ENCODE results near the gene KYAT1. TPM values are rescaled to one million over a fixed set of nuclear protein-coding genes. Genes with fewer than 3 reads are reported as not detected.
A peak's percentile ranks its signal among the peaks of the same experiment; 100 is the strongest.

KYAT1 gene
- total RNA-seq, 2 experiments from 2014 or later = 14.8 to 18.5 TPM

GRCh38 chr9:128906741-128907140 lies 25.0 kb upstream of the KYAT1 start:
- Mint-ChIP-seq H3K4me3 (no peak overlapping the region), H3K27ac (no peak overlapping the region), H3K27me3 (no peaks in the 10 kb centered on the region), H3K4me1 (peaks cover 51% of the 10 kb centered on the region), H3K9me3 (ENCODE audit: low read depth) (no peaks in the 10 kb centered on the region), H3K36me3 (ENCODE audit: low read depth) (peaks cover 21% of the 10 kb centered on the region)
- intact Hi-C loops (cut with DNase I, micrococcal nuclease) = no loop called here
- ChIA-PET CTCF (interaction anchor here (0.7 to 1.0 kb wide), 3 partner anchors 18 to 269 kb away, joined by 3 read pairs; no protein-coding TSS in a partner anchor), POLR2A (interaction anchor here (0.6 kb wide), 1 partner anchor 210 kb away, joined by 4 read pairs; no protein-coding TSS in a partner anchor)
- ATAC-seq (no peak), DNase-seq (no peak)

- H3K36me3 Mint-ChIP-seq (ENCODE audit: low read depth) = peaks cover 21% of the 10 kb centered on the region
- H3K9me3 Mint-ChIP-seq (ENCODE audit: low read depth) = no peaks in the 10 kb centered on the region
- no peak for ATAC-seq
- no peak overlapping the region for H3K27ac Mint-ChIP-seq
- no peaks in the 10 kb centered on the region for H3K27me3 Mint-ChIP-seq
- DNase-seq = no peak
- H3K4me1 Mint-ChIP-seq = peaks cover 47% of the 10 kb centered on the region
- CTCF ChIA-PET = interaction anchor here (0.7 to 0.9 kb wide), 2 partner anchors 19 to 268 kb away, joined by 3 read pairs; no protein-coding TSS in a partner anchor
- no peak overlapping the region for H3K4me3 Mint-ChIP-seq
- POLR2A ChIA-PET = interaction anchor here (0.6 kb wide), 2 partner anchors 135 to 209 kb away, joined by 3 to 4 read pairs; no protein-coding TSS in a partner anchor
- intact Hi-C loops (cut with DNase I, micrococcal nuclease) = no loop called here
Observed at GRCh38 chr9:128905964-128906363, 24.2 kb upstream of the KYAT1 start.

GRCh38 chr9:128903871-128904620 lies 22.3 kb upstream of the KYAT1 start:
- no peak overlapping the region for H3K4me3 Mint-ChIP-seq
- ChIA-PET CTCF (no interaction called here), POLR2A (interaction anchor here (1.1 kb wide), 1 partner anchor 8 kb away, joined by 3 read pairs; no protein-coding TSS in a partner anchor)
- peak; percentile 16 for ATAC-seq
- DNase-seq = peak; percentile 48
- H3K27ac Mint-ChIP-seq = peak overlapping the region; percentile 86
- no peaks in the 10 kb centered on the region for H3K9me3 Mint-ChIP-seq (ENCODE audit: low read depth)
- intact Hi-C loops (cut with DNase I, micrococcal nuclease) = loop anchor here (2.0 kb wide), 2 partner anchors 21 to 43 kb away; partner anchors contain the start of genes DOLK (in 1 of the 2), LRRC8A (in 1 of the 2) and NUP188 (in 1 of the 2)
- peaks cover 57% of the 10 kb centered on the region for H3K4me1 Mint-ChIP-seq
- no peaks in the 10 kb centered on the region for H3K27me3 Mint-ChIP-seq
- H3K36me3 Mint-ChIP-seq (ENCODE audit: low read depth) = peaks cover 18% of the 10 kb centered on the region

- Mint-ChIP-seq H3K9me3 (ENCODE audit: low read depth) (no peaks in the 10 kb centered on the region), H3K4me3 (peak overlapping the region; percentile 21), H3K27ac (peak overlapping the region; percentile 86), H3K4me1 (peaks cover 64% of the 10 kb centered on the region), H3K36me3 (ENCODE audit: low read depth) (peaks cover 12% of the 10 kb centered on the region), H3K27me3 (no peaks in the 10 kb centered on the region)
- no peak for DNase-seq
- ChIA-PET CTCF (no interaction called here), POLR2A (interaction anchor here (1.1 kb wide), 1 partner anchor 7 kb away, joined by 3 read pairs; no protein-coding TSS in a partner anchor)
- no peak for ATAC-seq
- intact Hi-C loops (cut with DNase I, micrococcal nuclease) = loop anchor here (2.0 kb wide), 2 partner anchors 20 to 44 kb away; partner anchors contain the start of genes DOLK (in 1 of the 2), LRRC8A (in 1 of the 2) and NUP188 (in 1 of the 2)
Observed at GRCh38 chr9:128903079-128903461, 21.3 kb upstream of the KYAT1 start.

- ATAC-seq (peak; percentile 86), DNase-seq (peak; percentile 92)
- H3K27ac Mint-ChIP-seq = peak overlapping the region; percentile 86
- peaks cover 8% of the 10 kb centered on the region for H3K36me3 Mint-ChIP-seq (ENCODE audit: low read depth)
- no peaks in the 10 kb centered on the region for H3K9me3 Mint-ChIP-seq (ENCODE audit: low read depth)
- intact Hi-C loops (cut with DNase I, micrococcal nuclease) = loop anchor here (1.0 to 2.0 kb wide), 3 partner anchors 20 to 44 kb away; partner anchors contain the start of genes LRRC8A (in 2 of the 2), DOLK (in 1 of the 2) and NUP188 (in 1 of the 2)
- H3K4me1 Mint-ChIP-seq = peaks cover 68% of the 10 kb centered on the region
- ChIA-PET CTCF (interaction anchor here (1.5 kb wide), 1 partner anchor 23 kb away, joined by 4 read pairs; no protein-coding TSS in a partner anchor), POLR2A (no interaction called here)
- no peaks in the 10 kb centered on the region for H3K27me3 Mint-ChIP-seq
- peak overlapping the region; percentile 21 for H3K4me3 Mint-ChIP-seq
Observed at GRCh38 chr9:128902351-128903078, 20.8 kb upstream of the KYAT1 start.

- no peaks in the 10 kb centered on the region for H3K27me3 Mint-ChIP-seq
- ChIA-PET POLR2A (interaction anchor here (0.6 kb wide), 2 partner anchors 212 to 323 kb away, joined by 4 to 6 read pairs; no protein-coding TSS in a partner anchor), CTCF (interaction anchor here (1.5 kb wide), 1 partner anchor 24 kb away, joined by 4 read pairs; no protein-coding TSS in a partner anchor)
- H3K4me3 Mint-ChIP-seq = peak overlapping the region; percentile 21
- peak; percentile 4 for ATAC-seq
- peaks cover 70% of the 10 kb centered on the region for H3K4me1 Mint-ChIP-seq
- H3K27ac Mint-ChIP-seq = peak overlapping the region; percentile 86
- H3K36me3 Mint-ChIP-seq (ENCODE audit: low read depth) = peaks cover 8% of the 10 kb centered on the region
- DNase-seq = peak; percentile 30
- H3K9me3 Mint-ChIP-seq (ENCODE audit: low read depth) = no peaks in the 10 kb centered on the region
- intact Hi-C loops (cut with DNase I, micrococcal nuclease) = loop anchor here (1.0 to 2.0 kb wide), 3 partner anchors 19 to 45 kb away; partner anchors contain the start of genes LRRC8A (in 2 of the 2), DOLK (in 1 of the 2) and NUP188 (in 1 of the 2)
Observed at GRCh38 chr9:128901822-128902221, 20.1 kb upstream of the KYAT1 start.

GRCh38 chr9:128901379-128901778 lies 19.6 kb upstream of the KYAT1 start:
- peaks cover 70% of the 10 kb centered on the region for H3K4me1 Mint-ChIP-seq
- peak overlapping the region; percentile 86 for H3K27ac Mint-ChIP-seq
- no peaks in the 10 kb centered on the region for H3K27me3 Mint-ChIP-seq
- intact Hi-C loops (cut with DNase I, micrococcal nuclease) = no loop called here
- ATAC-seq (no peak), DNase-seq (no peak)
- CTCF ChIA-PET = interaction anchor here (0.6 to 1.5 kb wide), 2 partner anchors 25 to 149 kb away, joined by 3 to 4 read pairs; no protein-coding TSS in a partner anchor
- POLR2A ChIA-PET = interaction anchor here (0.6 kb wide), 2 partner anchors 211 to 322 kb away, joined by 4 to 6 read pairs; no protein-coding TSS in a partner anchor
- H3K9me3 Mint-ChIP-seq (ENCODE audit: low read depth) = no peaks in the 10 kb centered on the region
- peaks cover 9% of the 10 kb centered on the region for H3K36me3 Mint-ChIP-seq (ENCODE audit: low read depth)
- H3K4me3 Mint-ChIP-seq = no peak overlapping the region

GRCh38 chr9:128899566-128900322 lies 18.0 kb upstream of the KYAT1 start:
- peak overlapping the region; percentile 50 for H3K4me3 Mint-ChIP-seq
- intact Hi-C loops (cut with DNase I, micrococcal nuclease) = no loop called here
- POLR2A ChIA-PET = interaction anchor here (0.7 kb wide), 1 partner anchor 9 kb away, joined by 3 read pairs; no protein-coding TSS in a partner anchor

GRCh38 chr9:128898845-128899565 lies 17.3 kb upstream of the KYAT1 start:
- intact Hi-C loops (cut with DNase I, micrococcal nuclease) = no loop called here
- ChIA-PET CTCF (interaction anchor here (1.1 kb wide), 1 partner anchor 29 kb away, joined by 3 read pairs; no protein-coding TSS in a partner anchor), POLR2A (no interaction called here)
- DNase-seq = no peak
- no peaks in the 10 kb centered on the region for H3K9me3 Mint-ChIP-seq (ENCODE audit: low read depth)
- peak overlapping the region; percentile 50 for H3K4me3 Mint-ChIP-seq
- peak overlapping the region; percentile 98 for H3K27ac Mint-ChIP-seq
- peaks cover 12% of the 10 kb centered on the region for H3K36me3 Mint-ChIP-seq (ENCODE audit: low read depth)
- no peaks in the 10 kb centered on the region for H3K27me3 Mint-ChIP-seq
- H3K4me1 Mint-ChIP-seq = peaks cover 84% of the 10 kb centered on the region
- no peak for ATAC-seq

More at GRCh38 chr9:128899566-128900322, 18.0 kb upstream of the KYAT1 start:
- DNase-seq = peak; percentile 50
- H3K27ac Mint-ChIP-seq = peak overlapping the region; percentile 98
- peaks cover 82% of the 10 kb centered on the region for H3K4me1 Mint-ChIP-seq
- no peaks in the 10 kb centered on the region for H3K9me3 Mint-ChIP-seq (ENCODE audit: low read depth)
- H3K36me3 Mint-ChIP-seq (ENCODE audit: low read depth) = peaks cover 12% of the 10 kb centered on the region
- no peaks in the 10 kb centered on the region for H3K27me3 Mint-ChIP-seq
- CTCF ChIA-PET = interaction anchor here (1.0 to 1.1 kb wide), 3 partner anchors 29 to 232 kb away, joined by 3 to 7 read pairs (median 3); no protein-coding TSS in a partner anchor
- peak; percentile 52 for ATAC-seq

- intact Hi-C loops (cut with DNase I, micrococcal nuclease) = no loop called here
- POLR2A ChIA-PET = no interaction called here
- Mint-ChIP-seq H3K4me1 (peaks cover 80% of the 10 kb centered on the region), H3K36me3 (ENCODE audit: low read depth) (peaks cover 14% of the 10 kb centered on the region), H3K4me3 (no peak overlapping the region), H3K27me3 (no peaks in the 10 kb centered on the region), H3K27ac (peak overlapping the region; percentile 83), H3K9me3 (ENCODE audit: low read depth) (no peaks in the 10 kb centered on the region)
- DNase-seq = no peak
- no peak for ATAC-seq
- CTCF ChIA-PET = interaction anchor here (1.1 kb wide), 1 partner anchor 30 kb away, joined by 3 read pairs; no protein-coding TSS in a partner anchor
Observed at GRCh38 chr9:128898382-128898781, 16.6 kb upstream of the KYAT1 start.
